Ectodermal cell (in vitro differentiated cells): ENCODE data around the gene SLC41A1.

Experiments
- H3K27ac ChIP-seq: 2 replicates; pipeline ENCODE4 v1.7.0; 2013; ENCODE audit warnings: mild to moderate bottlenecking, low read depth, low read length; ENCODE audit not compliant: insufficient read depth, poor library complexity, severe bottlenecking
- H3K27me3 ChIP-seq: 2 replicates; pipeline ENCODE4 v1.7.0; 2013; ENCODE audit warnings: mild to moderate bottlenecking, low read length; ENCODE audit not compliant: insufficient read depth, control insufficient read depth, poor library complexity, severe bottlenecking
- H3K36me3 ChIP-seq: one replicate; pipeline ENCODE4 v1.7.0; 2013; ENCODE audit warnings: low read length; ENCODE audit not compliant: control insufficient read depth, insufficient read depth
- H3K4me1 ChIP-seq: one replicate; pipeline ENCODE4 v1.7.0; 2013; ENCODE audit warnings: low read length; ENCODE audit not compliant: control insufficient read depth, insufficient read depth
- H3K4me3 ChIP-seq: 2 replicates; pipeline ENCODE4 v1.7.0; 2013; ENCODE audit warnings: low read depth, low read length, control low read depth; ENCODE audit not compliant: insufficient read depth
- H3K9me3 ChIP-seq: 2 replicates; pipeline ENCODE4 v1.7.0; 2013; ENCODE audit warnings: mild to moderate bottlenecking, low read length, moderate library complexity; ENCODE audit not compliant: control insufficient read depth
- WGBS, 2 experiments: methylation state at CpG; one replicate each; pipeline ENCODE4 v1.1.7; 2013; ENCODE audit warnings: missing lambda C conversion rate in 2 of 2; 5-methylcytosine and 5-hydroxymethylcytosine counted together

The SLC41A1 gene

DNA sequence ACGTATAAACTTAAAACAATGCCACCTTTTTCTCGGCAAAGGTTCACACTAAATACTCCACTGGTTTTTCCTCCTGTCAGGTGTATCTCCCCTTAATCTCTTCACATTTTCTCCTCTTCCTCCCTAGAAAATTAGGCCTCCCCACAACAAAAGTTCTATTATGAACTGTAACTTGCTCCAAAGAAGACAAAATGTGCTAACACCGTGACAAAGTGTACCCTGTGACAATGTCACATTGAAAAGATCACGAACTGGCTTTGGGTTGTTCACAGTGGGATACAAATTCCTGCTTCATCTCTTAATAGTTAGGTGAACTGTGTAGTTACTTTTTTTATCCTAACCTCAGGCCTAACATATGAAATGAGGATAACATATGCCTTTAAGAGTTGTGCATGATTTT is 69.0 kb downstream of the SLC41A1 start:
- Histone ChIP-seq H3K36me3 (peaks cover 12% of the 10 kb centered on the region), H3K4me3 (no peak overlapping the region)
- 37 to 40% methylated on average over 4 of the region's 4 CpGs for WGBS, 2 experiments

DNA sequence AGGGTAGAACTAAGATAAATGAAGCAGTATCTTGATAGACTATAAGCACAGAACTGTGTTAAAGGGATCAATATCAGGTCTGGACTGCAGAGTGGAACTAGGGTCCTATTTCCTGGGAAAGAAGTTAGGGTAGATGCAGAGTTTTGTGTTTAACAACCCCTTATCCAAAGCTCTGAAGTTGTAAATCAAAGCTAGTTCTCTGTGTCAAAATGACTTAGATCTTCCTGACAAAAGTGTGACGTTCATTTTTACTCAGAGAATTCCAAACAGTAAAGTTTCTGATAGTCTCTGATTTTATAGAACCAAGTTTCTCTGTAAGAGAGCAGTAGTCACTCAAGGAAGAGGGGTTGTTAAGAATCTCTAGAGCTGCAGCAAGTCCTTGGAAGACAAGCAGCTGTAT is 71.3 kb downstream of the SLC41A1 start:
- WGBS, 2 experiments, result 91 to 100% methylated on average over 1 of the region's 1 CpG
- Histone ChIP-seq H3K4me1 (peaks cover 9% of the 10 kb centered on the region), H3K9me3 (no peaks in the 10 kb centered on the region), H3K27ac (no peak overlapping the region), H3K27me3 (no peaks in the 10 kb centered on the region), H3K4me3 (no peak overlapping the region), H3K36me3 (peaks cover 12% of the 10 kb centered on the region)

More for the DNA sequence above, 69.0 kb downstream of the SLC41A1 start:
- Histone ChIP-seq H3K9me3 (no peaks in the 10 kb centered on the region), H3K4me1 (peaks cover 17% of the 10 kb centered on the region), H3K27me3 (no peaks in the 10 kb centered on the region), H3K27ac (no peak overlapping the region)

DNA sequence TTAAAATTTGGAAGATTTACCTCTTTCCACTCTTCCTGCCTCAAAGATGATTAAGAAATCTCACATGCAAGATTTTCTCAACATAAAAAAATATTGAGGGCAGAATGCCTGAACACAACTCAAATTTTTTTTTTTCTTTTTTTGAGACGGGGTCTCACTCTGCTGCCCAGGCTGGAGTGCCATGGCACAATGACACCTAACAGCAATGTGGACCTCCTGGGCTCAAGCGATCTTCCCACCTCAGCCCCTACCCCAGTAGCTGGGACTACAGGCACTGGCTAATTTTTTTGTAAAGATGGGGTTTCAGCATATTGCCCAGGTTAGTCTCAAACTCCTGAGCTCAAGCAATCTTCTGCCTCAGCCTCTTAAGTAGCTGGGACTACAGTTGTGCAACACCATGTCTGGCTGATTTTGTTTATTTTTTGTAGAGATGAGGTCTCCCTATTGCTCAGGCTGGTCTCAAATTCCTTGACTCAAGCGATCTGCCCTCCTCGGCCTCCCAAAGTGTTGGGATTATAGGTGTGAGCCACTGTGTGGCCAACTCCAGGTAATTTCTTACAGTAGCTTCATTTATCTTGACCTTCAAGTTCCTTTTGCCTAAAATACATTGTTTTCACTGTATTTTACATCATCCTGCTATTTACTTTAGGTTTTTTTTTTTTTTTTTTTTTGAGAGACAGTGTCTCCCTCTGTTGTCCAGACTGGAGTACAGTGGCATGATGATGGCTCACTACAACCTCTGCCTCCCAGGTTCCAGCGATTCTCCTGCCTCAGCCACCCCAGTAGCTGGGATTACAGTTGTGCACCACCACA is 73.4 kb downstream of the SLC41A1 start:
- Histone ChIP-seq H3K4me3 (no peak overlapping the region), H3K27me3 (no peaks in the 10 kb centered on the region), H3K4me1 (peaks cover 4% of the 10 kb centered on the region), H3K27ac (no peak overlapping the region), H3K36me3 (peaks cover 12% of the 10 kb centered on the region), H3K9me3 (no peaks in the 10 kb centered on the region)
- WGBS, 2 experiments, result 76 to 77% methylated on average over 5 of the region's 5 CpGs
